ENCODE results near the gene ALDH18A1. TPM values are rescaled to one million over a fixed set of nuclear protein-coding genes. Genes with fewer than 3 reads are reported as not detected.

The ALDH18A1 gene
- total RNA-seq, 2 donors from 2014 or later = 38.9 to 46.4 TPM

DNA sequence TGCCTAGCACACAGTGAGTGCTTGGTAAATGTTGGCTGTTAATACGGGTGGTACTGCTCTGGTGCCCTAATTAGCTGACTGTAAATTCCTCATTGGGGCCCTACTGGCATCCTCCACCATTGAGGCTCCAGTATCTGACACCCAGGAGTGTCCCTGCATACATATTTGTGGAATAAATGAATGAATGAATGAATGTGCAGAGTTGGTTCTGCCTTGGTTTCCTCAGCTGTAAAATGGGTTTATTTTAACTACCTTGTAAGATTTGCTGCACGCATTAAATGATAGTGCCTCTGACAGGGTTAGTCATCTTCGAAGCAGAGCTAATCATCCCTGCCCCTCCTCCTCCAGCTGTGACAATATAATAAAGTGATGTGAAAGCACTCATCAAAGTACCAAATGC lies 45.8 kb downstream of the ALDH18A1 start:
- TF ChIP-seq POLR2A (IDR thresholded peaks at IDR 0.05) = no peak
- TF ChIP-seq, protein P1, sequence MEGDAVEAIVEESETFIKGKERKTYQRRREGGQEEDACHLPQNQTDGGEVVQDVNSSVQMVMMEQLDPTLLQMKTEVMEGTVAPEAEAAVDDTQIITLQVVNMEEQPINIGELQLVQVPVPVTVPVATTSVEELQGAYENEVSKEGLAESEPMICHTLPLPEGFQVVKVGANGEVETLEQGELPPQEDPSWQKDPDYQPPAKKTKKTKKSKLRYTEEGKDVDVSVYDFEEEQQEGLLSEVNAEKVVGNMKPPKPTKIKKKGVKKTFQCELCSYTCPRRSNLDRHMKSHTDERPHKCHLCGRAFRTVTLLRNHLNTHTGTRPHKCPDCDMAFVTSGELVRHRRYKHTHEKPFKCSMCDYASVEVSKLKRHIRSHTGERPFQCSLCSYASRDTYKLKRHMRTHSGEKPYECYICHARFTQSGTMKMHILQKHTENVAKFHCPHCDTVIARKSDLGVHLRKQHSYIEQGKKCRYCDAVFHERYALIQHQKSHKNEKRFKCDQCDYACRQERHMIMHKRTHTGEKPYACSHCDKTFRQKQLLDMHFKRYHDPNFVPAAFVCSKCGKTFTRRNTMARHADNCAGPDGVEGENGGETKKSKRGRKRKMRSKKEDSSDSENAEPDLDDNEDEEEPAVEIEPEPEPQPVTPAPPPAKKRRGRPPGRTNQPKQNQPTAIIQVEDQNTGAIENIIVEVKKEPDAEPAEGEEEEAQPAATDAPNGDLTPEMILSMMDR (IDR thresholded peaks at IDR 0.05) = no peak
- Histone ChIP-seq H3K4me1 (peaks cover 7% of the 10 kb centered on the region), H3K27me3 (no peaks in the 10 kb centered on the region), H3K27ac (no peak overlapping the region), H3K4me3 (no peak overlapping the region), H3K9me3 (no peaks in the 10 kb centered on the region), H3K36me3 (replicated peaks in 1 of 2; ENCODE audit: insufficient read depth in 1 of 2, low read depth in 2 of 2) (peaks cover 22 to 52% of the 10 kb centered on the region in 2 donors)
- ATAC-seq (no peak), DNase-seq (no peak)
- intact Hi-C loops (cut with DNase I) = no loop called here
- 90 to 98% methylated on average over 3 of the region's 3 CpGs for WGBS, 2 donors

DNA sequence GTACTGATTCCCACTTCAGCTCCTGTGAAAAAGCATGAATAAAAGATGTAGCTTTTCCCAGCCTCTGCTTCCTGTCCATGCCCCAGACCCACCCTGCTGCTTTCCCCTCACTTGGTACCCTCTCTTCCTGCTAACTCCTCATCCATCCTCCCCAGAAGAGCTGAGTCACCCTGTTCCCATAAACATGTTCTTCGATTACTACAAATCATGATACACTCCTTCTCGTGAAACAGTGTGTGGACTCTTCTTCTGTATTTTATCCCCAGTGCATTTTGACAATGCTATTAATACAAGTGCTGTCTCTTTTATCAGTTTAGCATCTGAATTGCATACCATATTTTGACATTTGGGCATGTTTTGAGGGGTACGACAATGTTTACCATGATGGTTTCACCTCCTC lies 49.6 kb downstream of the ALDH18A1 start:
- no peak for DNase-seq
- Histone ChIP-seq H3K9me3 (no peaks in the 10 kb centered on the region), H3K4me1 (no peaks in the 10 kb centered on the region), H3K27me3 (no peaks in the 10 kb centered on the region), H3K4me3 (no peak overlapping the region), H3K27ac (no peak overlapping the region), H3K36me3 (replicated peaks in 1 of 2; ENCODE audit: insufficient read depth in 1 of 2, low read depth in 2 of 2) (peaks cover 9 to 34% of the 10 kb centered on the region in 2 donors)
- ATAC-seq = no peak
- TF ChIP-seq POLR2A (IDR thresholded peaks at IDR 0.05) = no peak
- TF ChIP-seq, protein P1 (IDR thresholded peaks at IDR 0.05) = no peak
- intact Hi-C loops (cut with DNase I) = loop anchor here (10.0 kb wide), 1 partner anchor 232 kb away; no protein-coding TSS in a partner anchor
- 77 to 85% methylated on average over 3 of the region's 3 CpGs for WGBS, 2 donors

DNA sequence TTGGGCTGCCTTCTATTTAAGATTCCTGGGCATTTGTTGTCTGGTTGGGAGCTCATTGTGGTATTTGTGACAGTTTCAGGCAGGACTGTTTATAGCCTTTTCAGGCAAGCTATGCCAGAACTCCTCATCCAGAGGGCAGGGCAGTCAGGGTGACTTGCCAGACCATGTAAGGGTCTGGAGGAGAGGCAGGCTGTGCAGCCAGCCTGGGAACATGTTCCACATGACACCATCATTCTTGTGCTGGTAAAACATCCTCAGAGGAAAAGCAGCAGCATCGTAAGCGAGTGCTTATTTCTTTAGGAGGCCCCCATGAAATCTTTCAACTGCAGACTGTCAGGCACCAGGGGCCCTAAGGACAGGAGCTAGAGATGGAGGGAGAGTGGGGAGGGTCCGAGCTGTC lies 51.3 kb downstream of the ALDH18A1 start:
- DNase-seq = no peak
- H3K27me3 ChIP-seq = no peaks in the 10 kb centered on the region
- ATAC-seq = no peak
- H3K27ac ChIP-seq = no peak overlapping the region
- H3K36me3 ChIP-seq (replicated peaks in 1 of 2; ENCODE audit: insufficient read depth in 1 of 2, low read depth in 2 of 2) = peaks cover 0 to 24% of the 10 kb centered on the region in 2 donors
- no peaks in the 10 kb centered on the region for H3K9me3 ChIP-seq
- TF ChIP-seq, protein P1 (IDR thresholded peaks at IDR 0.05) = no peak
- TF ChIP-seq POLR2A (IDR thresholded peaks at IDR 0.05) = no peak
- intact Hi-C loops (cut with DNase I) = loop anchor here (10.0 kb wide), 1 partner anchor 230 kb away; no protein-coding TSS in a partner anchor
- 85 to 90% methylated on average over 3 of the region's 3 CpGs for WGBS, 2 donors
- no peaks in the 10 kb centered on the region for H3K4me1 ChIP-seq
- no peak overlapping the region for H3K4me3 ChIP-seq

DNA sequence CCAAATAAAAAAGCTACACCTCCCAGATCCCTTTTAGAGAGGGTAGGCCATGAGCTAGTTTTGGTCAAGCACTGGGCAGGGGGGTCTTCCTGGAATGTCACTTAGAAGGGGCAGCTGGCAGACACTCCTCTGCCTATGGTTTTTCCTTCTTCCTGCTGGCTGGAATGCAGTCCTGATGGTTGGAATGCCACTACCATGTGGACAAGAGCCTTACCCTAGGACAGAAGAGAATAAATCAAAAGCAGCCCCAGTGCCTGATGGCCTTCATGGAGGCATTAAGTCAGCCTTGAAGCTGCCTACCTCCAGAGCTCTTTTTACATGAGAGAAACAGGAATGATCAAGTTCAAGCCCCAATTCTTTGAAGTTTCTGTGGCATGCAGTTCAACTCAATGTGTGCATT lies 51.9 kb downstream of the ALDH18A1 start:
- no peak for ATAC-seq
- no peak for TF ChIP-seq POLR2A (IDR thresholded peaks at IDR 0.05)
- TF ChIP-seq, protein P1 (IDR thresholded peaks at IDR 0.05) = no peak
- Histone ChIP-seq H3K27ac (no peak overlapping the region), H3K27me3 (no peaks in the 10 kb centered on the region), H3K4me3 (no peak overlapping the region), H3K9me3 (no peaks in the 10 kb centered on the region), H3K4me1 (no peaks in the 10 kb centered on the region), H3K36me3 (replicated peaks in 1 of 2; ENCODE audit: insufficient read depth in 1 of 2, low read depth in 2 of 2) (peaks cover 0 to 20% of the 10 kb centered on the region in 2 donors)
- DNase-seq = no peak
- intact Hi-C loops (cut with DNase I) = loop anchor here (5.0 to 10.0 kb wide), 2 partner anchors 172 to 230 kb away; no protein-coding TSS in a partner anchor

DNA sequence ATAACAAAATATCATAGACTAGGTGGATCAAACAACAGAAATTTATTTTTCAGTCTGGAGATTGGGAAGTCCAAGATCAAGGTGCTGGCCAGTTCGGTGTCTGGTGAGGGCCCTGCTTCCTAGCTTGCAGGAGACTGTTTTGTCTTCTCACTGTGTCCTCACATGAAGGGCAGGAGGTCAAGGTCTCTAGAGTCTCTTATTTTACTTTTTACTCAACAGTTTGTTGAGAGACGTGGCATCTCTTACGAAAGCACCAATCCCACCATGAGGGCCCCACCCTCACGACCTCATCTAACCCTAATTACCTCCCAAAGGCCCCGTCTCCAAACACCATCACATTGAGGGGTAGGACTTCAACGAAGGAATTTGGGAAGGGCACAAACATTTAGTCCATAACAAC lies 54.1 kb downstream of the ALDH18A1 start:
- H3K27ac ChIP-seq = no peak overlapping the region
- H3K36me3 ChIP-seq (replicated peaks in 1 of 2; ENCODE audit: insufficient read depth in 1 of 2, low read depth in 2 of 2) = peaks cover 0 to 8% of the 10 kb centered on the region in 2 donors
- no peaks in the 10 kb centered on the region for H3K4me1 ChIP-seq
- no peak for TF ChIP-seq POLR2A (IDR thresholded peaks at IDR 0.05)
- TF ChIP-seq, protein P1 (IDR thresholded peaks at IDR 0.05) = no peak
- H3K27me3 ChIP-seq = no peaks in the 10 kb centered on the region
- no peak for ATAC-seq
- H3K9me3 ChIP-seq = no peaks in the 10 kb centered on the region
- DNase-seq = no peak
- no peak overlapping the region for H3K4me3 ChIP-seq
- intact Hi-C loops (cut with DNase I) = loop anchor here (5.0 to 10.0 kb wide), 2 partner anchors 170 to 228 kb away; no protein-coding TSS in a partner anchor
- WGBS, 2 donors = 64% methylated on average over 6 of the region's 6 CpGs

Data from body of pancreas (tissue), 4 donors.